NCI-H2081 treated with DMSO at 0.1 percent for 48 hours (cell line): ENCODE measurements around the gene DNAJB6.

Experiments
- DNase-seq: peaks from one replicate; lab custom pipeline; 2025; lab: John Stamatoyannopoulos, UW

The DNAJB6 gene

DNA sequence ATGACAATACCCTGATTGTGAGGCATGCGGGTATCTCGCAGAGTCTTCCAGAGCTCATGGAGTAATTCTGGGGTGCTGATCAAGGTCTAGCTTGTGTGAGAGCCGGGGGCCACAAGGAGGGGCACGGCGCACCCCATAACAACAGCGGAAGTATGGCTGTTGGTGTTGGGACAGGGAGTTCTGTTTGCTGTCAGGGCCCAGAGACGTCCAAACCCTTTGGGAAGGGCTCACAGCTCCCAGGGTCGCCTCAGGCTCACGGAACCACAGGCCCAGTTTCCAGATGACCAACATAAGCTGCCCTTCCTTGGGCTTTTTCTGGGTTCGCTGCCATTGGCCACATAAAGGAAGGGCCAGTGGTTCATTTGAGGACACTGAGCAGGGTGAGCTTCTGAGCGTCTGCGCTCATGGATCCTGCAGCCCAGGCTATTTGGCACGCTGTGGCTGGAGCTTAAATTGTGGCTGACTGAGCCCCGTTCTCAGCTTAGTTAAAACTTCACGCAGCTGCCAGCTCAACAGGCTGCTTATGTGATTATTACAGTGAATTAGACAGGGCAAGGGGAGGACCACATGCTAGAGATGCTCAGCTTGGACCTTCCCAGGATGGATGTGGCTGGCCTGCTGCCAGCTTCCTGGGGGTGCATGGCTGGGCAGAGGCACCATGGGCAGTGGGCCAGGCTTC lies 92.3 kb downstream of the DNAJB6 start:
- no peak for DNase-seq

DNA sequence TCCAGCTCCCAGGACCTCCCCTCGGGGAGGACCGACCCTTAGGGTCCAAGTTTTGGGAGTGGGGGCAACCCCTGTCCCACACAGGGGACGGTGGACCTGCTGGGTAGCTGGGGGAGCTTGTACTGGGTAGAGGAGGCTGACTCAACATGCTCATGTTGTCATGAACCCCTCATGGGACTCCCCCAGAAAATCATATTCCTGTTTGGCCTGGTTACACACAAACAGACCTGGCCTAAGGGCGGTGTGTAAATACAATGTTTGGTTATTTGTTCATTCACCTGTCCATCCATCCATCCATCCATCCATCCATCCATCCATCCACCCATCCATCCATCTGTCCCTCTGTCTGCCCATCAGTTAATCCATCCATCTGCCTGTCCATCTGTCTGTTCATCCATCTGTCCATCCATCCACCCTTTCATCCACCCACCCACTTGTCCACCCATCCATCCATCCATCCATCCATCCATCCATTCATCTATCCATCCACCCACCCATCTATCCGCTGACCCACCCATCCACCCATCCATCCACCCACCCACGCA lies 92.9 kb downstream of the DNAJB6 start:
- no peak for DNase-seq

DNA sequence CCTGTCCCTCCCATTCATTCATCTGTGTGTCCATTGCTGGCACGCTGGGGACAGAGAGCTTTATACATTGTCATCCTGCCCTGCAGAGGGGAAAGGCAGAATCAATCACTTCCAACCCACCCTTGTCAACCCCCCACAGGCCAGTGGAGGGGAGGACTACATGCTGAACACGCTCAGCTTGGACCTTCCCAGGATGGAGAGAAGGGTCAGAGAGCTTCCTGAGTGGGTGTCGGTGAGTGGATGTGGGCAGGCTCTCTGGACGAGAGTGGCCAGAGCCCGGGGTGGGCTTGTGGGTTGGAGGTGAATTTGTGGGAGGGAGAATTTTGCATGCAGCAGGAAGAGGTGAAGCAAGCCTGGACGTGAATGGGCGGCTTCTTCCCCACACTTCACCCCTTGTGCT lies 93.9 kb downstream of the DNAJB6 start:
- DNase-seq: no peak

DNA sequence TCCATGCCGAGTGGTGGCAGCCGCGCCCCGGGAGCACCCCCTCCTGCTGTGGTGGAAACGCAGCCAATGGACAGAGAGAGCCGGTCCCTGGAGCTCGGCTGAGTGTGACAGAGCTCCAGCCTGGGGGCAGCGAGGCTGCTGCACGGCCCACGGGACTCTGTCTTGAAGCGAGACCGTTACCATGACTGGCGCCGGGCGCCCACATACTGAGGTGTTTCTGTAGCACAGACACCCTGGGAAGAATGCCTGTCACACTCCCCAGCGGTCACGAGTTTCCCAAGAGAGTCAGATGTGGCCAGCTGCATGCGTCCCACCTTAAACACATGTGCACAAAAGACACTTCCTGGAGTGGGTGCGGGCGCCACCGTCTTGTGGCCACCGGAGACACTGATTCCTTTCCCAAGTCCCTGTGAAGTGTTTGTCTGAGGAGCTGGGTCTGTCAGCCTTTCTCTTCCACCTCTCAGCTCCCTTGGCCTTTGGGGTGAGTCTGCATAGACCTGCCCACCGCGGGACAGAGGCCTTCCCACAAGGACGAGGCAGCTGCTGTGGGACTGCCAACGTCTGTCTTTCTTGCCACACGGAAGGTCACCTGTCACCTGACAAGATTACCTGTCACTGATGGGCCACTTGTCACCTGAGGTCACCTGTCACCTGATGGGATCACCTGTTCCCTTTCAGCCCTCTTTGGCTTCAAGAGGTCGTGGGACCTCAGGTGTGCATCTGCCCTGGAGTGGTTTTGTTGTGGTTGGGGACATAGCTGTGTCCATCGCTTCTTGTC lies 94.6 kb downstream of the DNAJB6 start:
- no peak for DNase-seq

DNA sequence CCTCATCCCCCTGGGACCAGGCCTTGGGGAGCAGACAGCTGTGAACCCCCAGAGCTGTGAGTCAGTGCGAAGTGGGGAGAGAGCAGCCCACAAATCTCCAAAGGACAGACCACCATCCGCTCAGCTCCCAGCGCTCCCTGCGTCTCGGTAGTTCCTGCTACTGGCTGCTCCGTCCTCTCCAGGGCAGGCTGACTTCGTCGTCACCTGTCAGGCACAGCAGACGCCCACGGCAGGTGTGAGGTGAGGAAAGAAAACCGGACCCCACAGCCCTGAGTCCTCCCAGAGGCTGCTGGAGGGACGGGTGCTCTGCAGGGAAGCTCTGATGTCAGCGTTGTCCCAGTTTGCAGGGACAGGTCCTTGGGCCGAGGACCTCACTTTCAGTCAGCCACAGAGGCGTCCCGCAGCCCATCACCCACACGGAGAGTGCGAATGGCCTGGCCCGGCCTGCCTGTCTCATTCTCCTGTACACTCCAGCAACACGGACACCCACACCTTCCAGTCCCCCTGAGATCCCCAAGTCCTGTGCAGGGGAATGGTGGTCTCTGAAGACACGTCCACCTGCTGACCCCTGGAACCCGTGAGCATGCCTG lies 95.2 kb downstream of the DNAJB6 start:
- DNase-seq: no peak

DNA sequence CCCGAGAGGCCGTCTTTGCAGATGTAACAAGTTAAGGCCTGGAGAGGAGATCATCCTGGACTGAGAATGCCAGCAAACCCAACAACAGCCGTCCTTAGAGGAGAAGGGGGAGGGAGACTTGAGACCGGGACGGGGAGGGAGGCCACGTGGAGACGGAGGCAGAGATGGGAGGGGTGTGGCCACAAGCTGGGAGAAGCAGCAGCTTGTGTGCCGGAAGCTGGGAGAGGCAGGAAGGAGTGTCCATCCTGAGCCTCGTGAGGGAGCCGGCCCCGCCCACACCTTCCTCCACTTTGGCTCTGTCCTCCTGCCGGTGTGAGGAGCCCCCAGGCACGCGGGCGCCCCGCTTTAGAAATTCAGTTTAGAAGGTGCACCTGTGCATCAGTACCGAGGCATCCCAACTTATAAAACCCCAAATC lies 95.7 kb downstream of the DNAJB6 start:
- DNase-seq: no peak

DNA sequence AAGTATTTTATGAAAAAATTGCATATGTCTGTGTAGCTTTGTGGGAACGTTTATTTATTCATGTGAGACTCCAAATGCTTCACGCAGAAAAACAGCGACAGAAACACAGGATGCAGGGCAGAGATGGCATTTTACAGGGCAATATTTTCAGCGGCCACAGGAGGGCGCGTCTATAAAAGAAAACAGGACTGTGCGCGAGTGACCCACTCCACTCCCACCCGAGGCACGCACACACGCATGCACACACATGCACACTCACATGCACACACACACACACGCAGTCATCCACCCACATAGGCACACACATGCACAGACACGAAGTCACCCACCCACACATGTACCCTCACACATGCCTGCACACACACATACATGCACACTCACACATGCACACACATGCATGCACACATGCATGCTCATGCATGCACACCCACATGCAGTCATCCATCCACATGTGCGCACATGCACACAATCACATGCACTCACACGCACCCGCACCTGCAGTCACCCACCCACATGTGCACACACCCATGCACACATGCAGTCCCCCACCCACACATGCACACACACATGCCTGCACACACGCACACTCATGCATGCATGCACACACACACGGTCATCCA lies 96.3 kb downstream of the DNAJB6 start:
- no peak for DNase-seq

DNA sequence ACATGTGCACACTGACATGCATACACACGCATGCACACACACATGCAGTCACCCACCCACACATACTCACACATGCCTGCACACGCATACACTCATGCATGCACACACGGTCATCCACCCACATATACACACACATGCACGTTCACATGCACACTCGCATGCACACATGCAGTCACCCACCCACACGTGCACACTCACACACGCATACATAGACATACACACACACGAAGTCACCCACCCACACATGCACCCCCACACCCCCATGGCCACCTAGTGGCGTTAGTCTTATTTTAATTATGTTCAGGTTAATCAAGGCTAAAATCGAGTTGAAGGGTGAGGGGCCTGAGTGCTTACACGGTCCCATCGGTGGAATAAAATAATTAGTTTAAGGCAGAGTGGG lies 96.8 kb downstream of the DNAJB6 start:
- DNase-seq: no peak

DNA sequence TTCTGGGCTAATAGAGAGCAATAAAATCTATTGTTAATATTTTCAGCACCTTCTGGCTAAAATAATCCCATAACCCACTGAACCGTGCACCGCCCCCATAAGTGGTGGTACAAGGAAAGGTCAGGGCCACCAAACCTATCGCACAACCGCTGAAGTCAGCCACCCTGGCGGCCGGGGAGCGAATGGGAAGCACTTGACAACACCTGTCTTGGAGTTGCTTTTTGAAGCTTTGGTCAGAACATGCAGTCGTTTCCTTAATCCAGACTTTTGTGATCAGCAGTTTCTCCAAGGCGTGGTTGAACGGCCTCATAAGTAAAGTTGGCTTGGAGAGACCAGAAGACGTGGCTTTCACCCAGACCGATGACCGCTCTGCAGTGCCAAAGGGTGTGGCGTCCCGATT lies 97.4 kb downstream of the DNAJB6 start:
- DNase-seq: no peak

DNA sequence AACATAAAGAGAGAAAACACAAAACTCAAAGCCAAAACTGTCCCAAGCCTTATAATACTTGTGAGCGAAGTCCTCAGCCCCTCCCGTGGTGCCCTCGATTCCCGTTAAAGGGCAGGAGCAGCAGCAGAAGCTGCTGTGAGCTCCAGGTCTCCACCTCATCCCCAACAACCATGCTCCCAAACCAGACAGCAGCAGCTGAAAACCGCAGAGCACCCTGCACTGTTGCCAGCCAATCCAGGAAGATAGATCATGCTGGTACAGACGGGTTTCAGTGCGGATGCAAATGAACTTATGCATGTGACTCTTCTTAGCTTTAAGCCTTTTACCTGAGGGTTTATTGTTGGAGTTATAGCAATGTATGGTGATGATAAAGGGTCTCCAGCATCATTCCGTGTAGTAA lies 97.9 kb downstream of the DNAJB6 start:
- DNase-seq: no peak

DNA sequence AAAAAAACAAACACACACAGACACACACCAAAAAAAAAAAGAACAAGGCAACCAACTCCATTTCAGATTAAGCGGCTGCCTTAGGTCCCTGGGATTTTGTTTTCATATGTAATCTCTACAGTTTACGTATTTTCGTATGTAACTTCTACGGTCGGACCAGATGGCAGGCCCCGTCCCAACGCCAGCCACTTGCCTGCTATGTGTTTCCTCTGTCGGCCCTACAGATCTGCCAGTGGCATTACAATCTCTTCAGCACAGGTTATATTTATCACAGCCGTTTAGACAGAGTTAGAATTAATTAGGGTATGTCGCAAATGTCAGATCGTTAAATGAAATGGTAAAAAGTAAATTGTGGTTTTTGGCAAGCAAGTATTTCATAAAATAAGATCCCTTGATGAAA lies 99.3 kb downstream of the DNAJB6 start:
- DNase-seq: no peak

DNA sequence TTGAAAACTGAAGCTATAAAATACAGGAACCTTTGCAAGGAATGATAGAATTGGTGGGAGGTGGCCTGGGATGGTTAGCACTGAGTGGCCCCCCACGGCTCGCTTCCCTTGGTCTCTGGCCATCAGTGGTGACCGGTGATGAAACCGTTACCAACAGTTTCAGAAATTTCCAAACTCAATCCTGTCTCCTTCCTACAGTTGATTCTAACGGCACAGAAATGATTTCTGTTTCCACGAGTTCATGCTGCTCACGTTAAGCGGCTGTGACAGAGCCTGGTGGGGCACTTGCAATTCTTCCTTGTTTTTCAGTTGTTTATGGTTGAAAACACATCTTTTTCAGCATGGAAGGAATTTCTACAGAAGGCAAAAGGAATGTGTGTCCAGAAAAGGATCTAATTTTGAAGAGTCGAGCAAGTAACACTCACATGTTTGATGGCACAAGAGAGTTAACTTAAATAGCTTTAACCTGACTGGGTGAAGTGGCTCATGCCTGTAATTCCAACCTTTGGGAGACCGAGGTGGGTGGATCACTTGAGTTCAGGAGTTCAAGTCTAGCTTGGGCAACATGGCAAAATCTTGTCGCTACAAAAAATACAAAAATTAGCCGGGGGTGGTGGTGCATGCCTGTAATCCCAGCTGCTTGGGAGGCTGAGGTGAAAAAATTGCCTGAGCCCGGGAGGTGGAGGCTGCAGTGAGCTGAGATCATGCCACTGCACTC lies 100.1 kb downstream of the DNAJB6 start:
- no peak for DNase-seq

DNA sequence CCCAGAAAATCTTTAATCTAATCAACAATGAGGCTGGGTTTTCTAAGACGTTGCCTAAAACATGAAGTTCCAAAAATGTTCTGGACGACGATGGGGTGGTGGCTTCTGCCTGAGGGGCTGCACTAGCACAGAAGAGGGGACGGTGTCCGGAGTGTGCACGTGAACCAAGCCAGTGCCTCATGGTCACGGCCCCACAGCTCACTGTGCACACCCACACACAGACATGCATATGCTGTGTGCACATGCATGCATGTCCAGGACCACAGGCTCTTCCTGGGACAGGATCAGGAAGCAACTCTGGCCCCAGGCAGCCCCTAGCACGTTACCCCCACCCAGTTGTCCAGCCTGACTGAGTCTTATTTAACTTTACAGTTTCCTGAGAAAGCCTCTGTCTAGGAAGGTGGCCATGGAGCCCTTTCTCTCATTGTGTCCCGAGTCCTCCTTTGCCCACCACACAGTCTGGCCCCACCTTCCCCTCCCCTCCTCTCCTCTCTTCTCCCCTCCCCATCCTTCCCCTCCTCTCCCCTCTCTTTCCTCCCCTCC lies 100.8 kb downstream of the DNAJB6 start:
- no peak for DNase-seq

DNA sequence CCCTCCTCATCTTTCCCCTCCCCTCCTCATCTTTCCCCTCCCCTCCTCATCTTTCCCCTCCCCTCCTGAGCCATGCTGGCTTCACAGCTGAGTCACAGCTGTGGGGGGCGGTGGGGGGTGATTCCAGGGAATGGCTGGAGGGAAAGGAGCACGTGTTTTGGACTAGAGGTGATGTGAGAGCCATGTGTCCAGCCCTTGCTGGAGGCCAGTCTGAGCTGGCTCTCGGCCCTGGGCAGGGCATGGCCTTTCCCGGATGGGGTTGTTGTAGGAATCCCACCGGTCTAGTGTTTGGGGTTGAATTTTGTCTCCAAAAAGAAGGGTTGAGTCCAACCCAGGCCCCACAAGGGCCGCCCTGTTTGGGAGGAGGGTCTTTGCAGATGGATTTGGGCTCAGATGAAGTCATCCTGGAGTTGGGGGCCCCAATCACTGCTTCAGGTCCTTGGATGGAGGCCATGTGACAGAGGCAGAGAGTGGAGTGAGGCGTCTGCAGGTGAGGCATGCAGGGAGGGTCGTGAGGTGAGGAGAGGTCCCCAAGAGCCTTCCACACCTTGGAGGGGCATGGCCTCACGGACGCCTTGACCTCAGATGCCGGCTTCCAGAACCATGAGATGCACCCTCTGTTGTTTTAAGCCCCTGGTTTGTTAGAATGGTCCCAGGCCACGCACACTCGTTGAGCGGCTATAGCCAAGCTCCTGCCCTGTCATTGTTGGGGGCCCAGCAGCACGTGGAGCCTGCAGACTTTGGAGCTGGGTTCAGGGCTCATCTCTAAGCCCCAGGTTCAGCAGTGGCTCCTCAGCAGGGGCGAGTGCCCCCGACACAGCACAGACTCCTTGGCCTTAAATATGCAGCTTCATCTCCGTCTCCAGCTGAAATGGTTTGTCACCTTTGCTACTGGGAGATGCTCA lies 101.6 kb downstream of the DNAJB6 start:
- no peak for DNase-seq

DNA sequence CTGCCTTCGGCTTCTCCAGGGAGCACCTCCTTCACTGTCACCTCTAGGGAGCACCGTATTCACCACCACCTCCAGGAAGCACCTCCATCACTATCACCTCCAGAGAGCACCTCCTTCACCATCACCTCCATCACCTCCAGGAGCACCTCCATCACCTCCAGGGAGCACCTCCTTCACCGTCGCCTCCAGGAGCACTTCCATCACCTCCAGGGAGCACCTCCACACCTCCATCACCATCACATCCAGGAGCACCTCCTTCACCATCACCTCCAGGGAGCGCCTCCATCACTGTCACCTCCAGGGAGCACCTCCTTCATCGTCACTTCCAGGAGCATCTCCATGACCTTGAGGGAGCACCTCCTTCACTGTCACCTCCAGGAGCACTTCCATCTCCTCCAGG lies 102.3 kb downstream of the DNAJB6 start:
- no peak for DNase-seq

DNA sequence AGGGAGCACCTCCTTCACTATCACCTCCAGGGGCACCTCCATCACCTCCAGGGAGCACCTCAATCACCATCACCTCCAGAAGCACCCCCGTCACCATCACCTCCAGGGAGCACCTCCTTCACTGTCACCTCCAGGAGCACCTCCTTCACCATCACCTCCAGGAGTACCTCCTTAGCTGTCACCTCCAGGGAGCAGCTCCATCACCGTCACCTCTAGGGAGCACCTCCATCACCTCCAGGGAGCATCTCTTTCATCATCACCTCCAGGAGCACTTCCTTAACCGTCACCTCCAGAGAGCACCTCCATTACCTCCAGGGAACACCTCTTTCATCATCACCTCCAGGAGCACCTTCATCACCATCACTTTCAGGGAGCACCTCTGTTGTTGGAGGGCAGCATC lies 103.0 kb downstream of the DNAJB6 start:
- no peak for DNase-seq

DNA sequence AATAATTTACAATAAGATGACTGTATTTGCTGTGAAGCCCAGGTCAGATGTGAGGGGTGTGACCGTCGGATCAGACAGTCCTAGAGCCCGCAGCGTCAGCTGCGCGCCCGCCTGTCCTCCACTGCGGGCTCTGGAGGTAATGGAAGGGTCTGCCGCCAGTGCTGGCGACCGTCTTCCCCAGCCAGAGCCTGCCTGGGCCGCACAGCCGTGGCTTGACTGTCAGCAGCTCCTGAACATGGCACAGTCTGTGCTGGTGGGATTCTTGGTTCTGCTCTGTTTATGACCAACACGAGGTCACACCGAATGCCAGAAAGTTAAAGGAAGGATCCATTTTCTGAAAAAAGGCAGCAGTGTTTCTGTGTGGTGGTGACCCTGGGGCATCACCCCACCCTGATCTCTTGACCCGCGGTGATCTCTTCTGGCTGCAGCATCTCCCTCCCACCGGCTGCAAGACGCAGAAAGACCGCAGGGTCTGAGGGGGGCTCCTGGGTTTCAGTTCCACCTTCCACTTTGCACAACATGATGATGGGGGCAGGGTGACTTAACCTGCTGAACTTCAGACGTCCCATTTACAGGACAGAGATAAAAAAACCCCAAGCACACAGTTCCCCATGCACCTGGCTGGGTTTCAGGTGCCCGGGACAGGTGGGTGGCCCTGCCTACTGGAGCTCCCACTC lies 103.7 kb downstream of the DNAJB6 start:
- DNase-seq: no peak

DNA sequence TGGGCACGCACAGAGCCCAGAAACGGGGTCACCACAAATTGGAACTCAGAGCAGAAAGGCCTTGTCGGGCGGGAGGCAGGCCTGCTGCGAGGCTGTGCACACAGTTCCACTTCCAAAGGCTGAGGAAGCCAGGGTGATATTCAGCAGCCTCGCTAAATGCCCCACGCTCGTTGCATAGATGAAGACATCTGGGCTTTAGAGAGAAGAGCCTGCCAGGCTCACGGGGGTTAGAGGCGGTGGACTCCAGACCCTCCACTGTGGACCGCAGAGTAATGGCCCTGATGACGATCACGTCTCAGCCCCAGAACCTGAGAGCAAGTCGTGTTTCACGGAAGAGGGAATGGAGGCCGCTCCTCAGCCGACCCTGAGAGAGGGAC lies 104.2 kb downstream of the DNAJB6 start:
- DNase-seq: no peak

DNA sequence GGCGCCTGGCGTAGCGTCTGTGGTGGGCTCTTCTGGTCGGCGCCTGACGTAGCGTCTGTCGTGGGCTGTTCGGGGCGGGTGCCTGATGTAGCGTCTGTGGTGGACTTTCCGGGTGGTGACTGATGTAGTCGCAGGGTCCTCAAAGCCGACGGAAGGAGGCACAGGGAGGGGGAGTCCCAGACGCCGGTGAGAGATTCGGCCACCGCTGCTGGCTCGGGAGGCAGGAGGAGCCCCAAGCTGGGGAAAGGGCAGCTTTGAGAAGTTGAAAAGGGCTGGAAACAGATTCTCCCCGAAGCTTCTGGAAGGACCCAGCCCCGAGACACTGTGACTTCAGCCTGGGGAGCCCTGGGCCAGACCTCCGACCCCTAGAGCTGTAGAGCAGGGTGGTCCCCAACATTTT lies 105.7 kb downstream of the DNAJB6 start:
- no peak for DNase-seq
